ENCODE measurements around the gene IL36B. TPM values are rescaled to one million over a fixed set of nuclear protein-coding genes. Genes with fewer than 3 reads are reported as not detected.

IL36B gene
- total RNA-seq, 2 donors from 2014 or later = not detected

DNA sequence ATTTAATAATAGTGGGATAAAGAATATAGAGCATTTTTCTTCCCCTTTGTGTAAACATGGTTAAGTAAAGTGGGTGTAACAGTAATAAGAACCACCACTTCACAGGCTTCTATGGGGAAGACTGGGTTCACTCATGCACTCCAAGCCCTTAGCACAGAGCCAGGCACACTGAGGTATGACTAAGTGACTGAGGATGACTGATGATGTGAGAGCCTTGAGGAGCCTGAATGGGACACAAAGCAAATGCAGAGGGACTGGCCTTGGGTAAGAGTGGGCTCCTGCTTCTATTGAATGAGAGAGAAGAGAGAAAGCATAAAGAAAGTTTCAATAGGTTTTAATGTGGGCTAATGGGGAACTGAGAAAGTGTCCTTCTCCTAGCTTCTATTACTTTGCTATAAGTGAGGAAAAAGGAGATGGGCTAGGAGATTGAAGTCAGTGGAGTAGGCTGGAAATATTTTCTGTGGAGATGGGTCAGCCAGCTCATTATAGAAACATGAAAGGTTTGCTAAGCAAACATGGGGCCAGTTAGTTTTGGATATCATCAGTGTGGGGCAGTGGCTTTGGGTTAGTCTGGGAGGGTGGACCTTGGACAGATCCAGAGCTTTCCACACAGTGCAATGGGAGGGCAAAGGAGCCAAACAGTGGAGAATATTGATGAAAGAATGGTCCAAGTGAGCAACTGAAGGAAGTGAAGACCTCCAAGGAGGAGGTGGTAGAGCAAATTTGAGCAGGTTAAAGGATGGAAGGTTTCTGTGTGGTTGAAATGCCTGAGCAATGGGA lies 35.7 kb upstream of the IL36B start:
- intact Hi-C loops (cut with DNase I) = no loop called here
- H3K27ac ChIP-seq = no peak overlapping the region
- DNase-seq = no peak

DNA sequence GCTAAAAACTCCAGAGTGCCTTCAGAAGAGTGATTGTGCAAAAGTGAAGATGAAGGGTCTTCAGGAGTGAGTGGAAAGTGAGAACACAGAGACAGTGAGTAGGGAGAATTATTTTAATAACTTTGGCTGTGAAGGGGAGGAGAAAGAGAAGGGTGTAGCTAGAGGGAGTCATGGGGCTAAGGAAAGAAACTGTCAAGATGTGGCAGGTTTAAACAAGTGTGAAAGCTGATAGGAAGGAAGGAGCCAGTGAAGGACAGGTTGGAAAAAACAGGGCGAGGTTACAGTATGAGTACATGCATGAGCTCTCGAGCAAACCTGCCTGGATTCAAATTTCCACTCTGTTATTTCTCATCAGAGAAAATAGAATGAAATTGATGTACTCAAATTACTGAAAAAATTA lies 32.9 kb upstream of the IL36B start:
- H3K9me3 ChIP-seq = no peaks in the 10 kb centered on the region
- no peak for ATAC-seq
- H3K27ac ChIP-seq = no peak overlapping the region
- TF ChIP-seq POLR2A (IDR thresholded peaks at IDR 0.05) = no peak
- TF ChIP-seq, protein P1, sequence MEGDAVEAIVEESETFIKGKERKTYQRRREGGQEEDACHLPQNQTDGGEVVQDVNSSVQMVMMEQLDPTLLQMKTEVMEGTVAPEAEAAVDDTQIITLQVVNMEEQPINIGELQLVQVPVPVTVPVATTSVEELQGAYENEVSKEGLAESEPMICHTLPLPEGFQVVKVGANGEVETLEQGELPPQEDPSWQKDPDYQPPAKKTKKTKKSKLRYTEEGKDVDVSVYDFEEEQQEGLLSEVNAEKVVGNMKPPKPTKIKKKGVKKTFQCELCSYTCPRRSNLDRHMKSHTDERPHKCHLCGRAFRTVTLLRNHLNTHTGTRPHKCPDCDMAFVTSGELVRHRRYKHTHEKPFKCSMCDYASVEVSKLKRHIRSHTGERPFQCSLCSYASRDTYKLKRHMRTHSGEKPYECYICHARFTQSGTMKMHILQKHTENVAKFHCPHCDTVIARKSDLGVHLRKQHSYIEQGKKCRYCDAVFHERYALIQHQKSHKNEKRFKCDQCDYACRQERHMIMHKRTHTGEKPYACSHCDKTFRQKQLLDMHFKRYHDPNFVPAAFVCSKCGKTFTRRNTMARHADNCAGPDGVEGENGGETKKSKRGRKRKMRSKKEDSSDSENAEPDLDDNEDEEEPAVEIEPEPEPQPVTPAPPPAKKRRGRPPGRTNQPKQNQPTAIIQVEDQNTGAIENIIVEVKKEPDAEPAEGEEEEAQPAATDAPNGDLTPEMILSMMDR (IDR thresholded peaks at IDR 0.05) = no peak
- intact Hi-C loops (cut with DNase I) = no loop called here
- 76 to 80% methylated on average over 2 of the region's 2 CpGs for WGBS, 2 donors
- H3K4me3 ChIP-seq = no peak overlapping the region
- peaks cover 0 to 3% of the 10 kb centered on the region in 2 donors for H3K27me3 ChIP-seq
- no peak for DNase-seq
- no peaks in the 10 kb centered on the region for H3K4me1 ChIP-seq
- H3K36me3 ChIP-seq (replicated peaks in 1 of 2; ENCODE audit: insufficient read depth in 1 of 2, low read depth in 2 of 2) = no peaks in the 10 kb centered on the region

More for the DNA sequence above, 35.7 kb upstream of the IL36B start:
- ATAC-seq = no peak
- Histone ChIP-seq H3K36me3 (replicated peaks in 1 of 2; ENCODE audit: insufficient read depth in 1 of 2, low read depth in 2 of 2) (no peaks in the 10 kb centered on the region), H3K4me1 (no peaks in the 10 kb centered on the region), H3K27me3 (no peaks in the 10 kb centered on the region), H3K9me3 (no peaks in the 10 kb centered on the region), H3K4me3 (no peak overlapping the region)
- TF ChIP-seq, protein P1 (IDR thresholded peaks at IDR 0.05) = no peak
- TF ChIP-seq POLR2A (IDR thresholded peaks at IDR 0.05) = no peak

DNA sequence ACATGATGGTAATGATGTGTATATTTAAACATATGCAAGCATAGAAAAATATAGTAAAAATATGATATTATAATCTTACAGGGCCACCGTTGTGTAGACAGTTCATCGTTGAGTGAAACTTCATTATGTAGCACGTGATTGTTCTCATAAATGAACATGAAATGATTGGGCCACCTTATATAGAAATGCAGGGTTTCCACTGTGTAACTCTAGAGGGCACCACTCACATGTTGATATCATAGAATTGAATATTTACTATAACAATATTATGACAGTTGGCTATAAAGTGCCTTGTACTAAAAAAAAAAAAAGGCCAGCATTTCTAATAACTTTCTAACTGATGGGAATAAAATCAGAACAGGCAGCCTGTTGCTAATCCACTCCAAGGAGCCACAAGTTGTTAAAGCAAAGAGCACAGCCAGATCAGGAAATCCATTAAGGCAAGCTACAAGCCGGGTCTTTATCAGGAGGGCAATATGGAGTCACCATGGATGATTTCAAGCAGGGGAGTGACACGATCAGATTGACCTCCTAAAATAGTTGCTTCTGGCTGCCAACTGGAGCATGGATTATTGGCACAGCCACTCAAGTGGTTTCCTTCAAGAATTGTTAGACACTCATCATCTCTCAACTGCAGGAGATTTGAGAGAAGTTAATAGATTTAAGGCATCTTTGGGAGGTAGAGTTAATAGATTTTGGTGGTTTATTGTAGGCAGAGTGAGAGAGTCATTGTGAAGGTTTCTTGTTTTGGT lies 31.8 kb upstream of the IL36B start:
- Histone ChIP-seq H3K9me3 (no peaks in the 10 kb centered on the region), H3K27ac (no peak overlapping the region), H3K36me3 (replicated peaks in 1 of 2; ENCODE audit: insufficient read depth in 1 of 2, low read depth in 2 of 2) (no peaks in the 10 kb centered on the region), H3K4me3 (no peak overlapping the region), H3K27me3 (peaks cover 0 to 3% of the 10 kb centered on the region in 2 donors), H3K4me1 (no peaks in the 10 kb centered on the region)
- 27 to 28% methylated on average over 5 of the region's 5 CpGs for WGBS, 2 donors
- DNase-seq (no peak), ATAC-seq (peak; percentile 30)
- intact Hi-C loops (cut with DNase I) = no loop called here
- TF ChIP-seq, protein P1 (IDR thresholded peaks at IDR 0.05) = peak in 6 of 7 experiments; percentile 21 to 44 (median 32)
- no peak for TF ChIP-seq POLR2A (IDR thresholded peaks at IDR 0.05)

DNA sequence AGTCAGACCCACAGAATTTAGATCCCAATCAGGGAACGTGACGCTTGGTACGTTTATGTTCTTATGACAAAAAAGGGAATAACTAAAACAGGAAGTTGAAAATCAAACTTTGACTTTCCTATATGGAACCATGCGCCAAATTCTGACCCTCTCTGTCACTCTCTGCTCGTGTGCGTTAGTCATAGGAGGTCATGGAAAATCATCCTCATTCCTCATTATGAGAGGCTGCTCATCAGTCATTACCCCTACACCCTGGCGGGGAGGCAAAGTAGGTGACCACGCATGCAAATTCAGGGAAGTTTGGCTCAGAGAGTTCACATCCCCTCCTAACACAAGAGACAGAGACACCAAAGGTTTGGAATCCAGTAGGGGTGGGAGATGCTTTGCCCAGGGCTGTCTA lies 30.6 kb upstream of the IL36B start:
- Histone ChIP-seq H3K36me3 (replicated peaks in 1 of 2; ENCODE audit: insufficient read depth in 1 of 2, low read depth in 2 of 2) (no peaks in the 10 kb centered on the region), H3K4me3 (no peak overlapping the region), H3K27ac (no peak overlapping the region), H3K4me1 (no peaks in the 10 kb centered on the region), H3K27me3 (peaks cover 0 to 3% of the 10 kb centered on the region in 2 donors), H3K9me3 (no peaks in the 10 kb centered on the region)
- TF ChIP-seq POLR2A (IDR thresholded peaks at IDR 0.05) = no peak
- TF ChIP-seq, protein P1 (IDR thresholded peaks at IDR 0.05) = no peak
- ATAC-seq = no peak
- WGBS, 2 donors = 67% methylated on average over 8 of the region's 8 CpGs
- intact Hi-C loops (cut with DNase I) = no loop called here
- DNase-seq = peak in 1 of 4 donors; percentile 28

Measured in body of pancreas (tissue), 4 donors.